Germinal center (tissue), 1 donor: ENCODE results near the gene TMEM132D.

ENCODE experiments used
- DNase-seq: peaks from one replicate; pipeline ENCODE4 v3.0.0; 2012; ENCODE audit warnings: mixed read lengths, low spot score

Gene TMEM132D

DNA sequence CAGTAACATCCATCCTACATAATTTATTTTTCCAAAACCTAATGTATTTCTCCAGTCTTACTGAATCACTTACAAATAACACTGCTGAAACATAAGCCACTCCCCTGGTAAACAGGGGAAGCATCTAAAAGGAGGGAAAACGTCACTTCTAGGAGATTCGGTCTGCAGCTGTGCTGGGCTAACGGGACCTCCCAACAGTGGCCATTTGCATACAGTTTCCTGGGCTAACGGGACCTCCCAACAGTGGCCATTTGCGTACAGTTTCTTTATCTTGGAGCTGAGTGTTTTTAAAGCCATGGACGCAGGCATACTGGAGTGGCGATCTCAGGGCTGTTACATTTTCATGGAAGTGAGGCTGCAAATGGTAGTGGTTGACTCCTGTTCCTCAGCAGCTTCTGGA is 242.9 kb downstream of the TMEM132D start:
- no peak for DNase-seq

DNA sequence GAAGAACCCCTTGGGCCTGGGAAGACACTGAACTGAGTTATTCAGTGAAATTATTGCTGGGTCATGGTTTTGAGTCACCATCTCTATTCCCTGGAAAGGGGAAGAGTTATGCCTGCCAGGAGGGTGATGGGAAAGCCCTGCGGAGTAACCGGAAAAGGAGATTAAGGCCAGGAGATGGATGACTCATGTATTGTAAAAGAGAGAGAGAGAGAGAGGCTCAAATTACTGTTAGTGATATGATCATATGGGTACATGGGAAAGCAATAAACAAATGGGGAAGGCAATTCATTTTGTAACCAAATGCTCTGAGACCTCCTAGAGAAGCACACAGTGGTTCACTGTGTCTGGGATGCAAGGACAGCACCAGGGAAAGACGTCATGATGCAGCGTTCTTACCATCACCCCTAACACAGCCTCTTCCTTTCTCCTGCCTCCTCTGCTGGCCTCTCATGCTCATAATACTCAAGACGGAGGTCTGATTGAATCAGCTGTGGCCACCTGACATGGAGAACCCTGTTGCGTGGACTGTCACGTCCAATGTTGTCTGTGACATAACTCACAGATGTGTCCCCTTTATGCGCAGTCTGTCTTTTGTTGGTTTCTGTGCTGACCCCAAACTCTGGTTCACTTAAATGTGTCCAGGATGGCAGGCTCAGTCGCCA is 243.7 kb downstream of the TMEM132D start:
- no peak for DNase-seq

GRCh38 chr12:129657179-129657578 is 246.6 kb downstream of the TMEM132D start:
- DNase-seq: no peak

GRCh38 chr12:129651951-129652350 is 251.9 kb downstream of the TMEM132D start:
- DNase-seq: no peak

DNA sequence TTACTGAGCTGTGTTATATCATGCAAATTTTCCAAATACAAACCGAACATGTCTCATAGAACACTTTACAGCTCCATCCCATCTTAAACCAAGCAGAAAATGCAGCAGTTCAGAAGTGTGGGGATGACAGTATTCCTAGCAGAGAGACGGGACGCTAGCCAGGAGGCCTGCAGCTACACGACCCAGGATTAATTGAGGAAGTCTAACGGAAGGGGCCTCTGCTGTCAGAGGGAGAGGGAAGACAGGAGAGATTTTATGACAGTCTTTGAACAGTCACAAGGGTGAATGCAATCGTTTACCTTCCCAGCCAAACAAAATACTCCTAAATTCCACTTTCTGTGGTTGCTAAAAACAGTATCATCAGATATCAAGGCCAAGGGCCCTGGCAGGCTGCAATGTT is 261.9 kb downstream of the TMEM132D start:
- DNase-seq: no peak

GRCh38 chr12:129635021-129635685 is 268.7 kb downstream of the TMEM132D start:
- no peak for DNase-seq

GRCh38 chr12:129631316-129631715 is 272.5 kb downstream of the TMEM132D start:
- DNase-seq: no peak

- no peak for DNase-seq
Measured at GRCh38 chr12:129629901-129630300, 273.9 kb downstream of the TMEM132D start.

DNA sequence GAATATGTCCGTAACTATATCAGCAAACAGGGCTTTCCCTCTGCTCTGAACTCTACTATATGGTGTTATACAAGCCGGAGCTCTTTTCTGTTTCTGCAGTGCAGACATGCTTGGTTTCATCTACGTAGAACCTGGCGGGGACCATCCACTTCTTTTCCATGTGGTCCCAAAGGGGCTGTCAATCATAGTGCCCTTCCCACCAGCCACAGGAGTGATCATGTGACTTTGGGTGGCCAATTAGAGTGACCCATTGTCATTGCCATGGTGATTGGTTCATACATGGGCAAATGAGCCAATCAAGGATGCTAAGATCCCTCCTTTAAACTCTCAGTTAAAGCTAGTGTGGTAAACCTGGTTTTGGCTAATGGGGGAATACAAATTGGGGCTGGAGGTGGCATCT is 281.3 kb downstream of the TMEM132D start:
- no peak for DNase-seq

- no peak for DNase-seq
Measured at GRCh38 chr12:129619271-129619670, 284.6 kb downstream of the TMEM132D start.

- no peak for DNase-seq
Measured at GRCh38 chr12:129617849-129618248, 286.0 kb downstream of the TMEM132D start.

DNA sequence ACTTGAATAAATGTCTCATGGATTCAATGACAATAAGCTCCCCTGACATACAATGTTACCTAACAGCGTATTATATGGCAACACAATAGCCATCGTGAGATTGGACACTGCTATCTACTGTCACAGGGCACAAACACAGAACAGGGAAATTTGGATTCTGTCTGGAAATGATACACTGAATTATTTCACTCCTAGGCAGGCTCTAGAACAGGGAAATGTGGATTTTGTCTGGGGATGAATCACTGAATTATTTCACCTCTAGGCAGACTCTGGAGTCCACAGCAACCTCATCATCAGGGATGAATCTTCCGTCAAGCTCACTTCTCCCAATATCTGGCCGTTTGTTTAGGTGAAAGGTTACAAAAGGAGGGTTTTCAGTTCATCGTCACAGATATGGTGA is 288.8 kb downstream of the TMEM132D start:
- DNase-seq: no peak

- DNase-seq: no peak
Measured at GRCh38 chr12:129614221-129614885, 289.5 kb downstream of the TMEM132D start.

DNA sequence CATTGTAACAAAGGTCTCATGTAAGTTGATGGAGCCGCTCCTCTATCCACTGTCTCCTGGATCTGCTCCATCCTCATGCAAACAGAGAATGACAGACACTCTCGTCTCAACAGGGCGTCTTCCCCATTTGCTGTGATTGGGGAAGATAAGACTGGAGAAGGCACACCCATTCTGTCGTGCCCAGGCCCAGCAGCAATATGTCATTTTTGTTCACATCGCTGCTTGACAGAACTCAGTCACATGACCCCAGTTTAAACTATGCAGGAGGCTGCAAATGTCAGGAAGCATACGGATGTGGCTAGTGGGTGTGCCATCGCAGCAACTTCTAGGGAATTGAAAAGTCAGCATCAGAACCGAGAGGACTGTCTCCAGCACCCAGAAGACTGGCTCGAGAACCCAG is 290.5 kb downstream of the TMEM132D start:
- no peak for DNase-seq

DNA sequence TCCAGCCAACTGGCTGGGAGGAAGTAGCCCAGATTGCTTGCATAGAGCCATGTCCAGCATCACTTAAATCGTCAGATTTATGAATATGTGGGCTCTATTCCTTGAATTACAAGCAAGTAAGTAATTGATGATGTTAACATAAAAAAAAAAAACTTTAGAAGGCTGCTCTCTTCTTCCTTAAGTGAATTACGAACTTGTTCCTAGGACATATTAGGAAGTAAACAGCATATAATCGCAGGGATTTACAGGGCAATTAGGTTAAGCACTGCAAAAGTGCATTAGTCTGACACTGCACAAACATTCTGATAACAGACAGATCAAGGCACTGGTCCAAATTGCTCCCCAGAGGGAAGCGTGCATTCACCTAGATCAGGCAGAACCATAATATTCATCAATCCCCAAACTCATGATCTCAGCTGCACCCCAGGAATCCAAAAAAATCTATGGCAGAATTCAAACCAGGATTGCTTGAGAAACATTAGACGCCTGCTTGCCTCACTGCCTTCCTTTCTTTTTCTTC is 293.2 kb downstream of the TMEM132D start:
- DNase-seq: no peak

- no peak for DNase-seq
Measured at GRCh38 chr12:129607756-129608155, 296.1 kb downstream of the TMEM132D start.

DNA sequence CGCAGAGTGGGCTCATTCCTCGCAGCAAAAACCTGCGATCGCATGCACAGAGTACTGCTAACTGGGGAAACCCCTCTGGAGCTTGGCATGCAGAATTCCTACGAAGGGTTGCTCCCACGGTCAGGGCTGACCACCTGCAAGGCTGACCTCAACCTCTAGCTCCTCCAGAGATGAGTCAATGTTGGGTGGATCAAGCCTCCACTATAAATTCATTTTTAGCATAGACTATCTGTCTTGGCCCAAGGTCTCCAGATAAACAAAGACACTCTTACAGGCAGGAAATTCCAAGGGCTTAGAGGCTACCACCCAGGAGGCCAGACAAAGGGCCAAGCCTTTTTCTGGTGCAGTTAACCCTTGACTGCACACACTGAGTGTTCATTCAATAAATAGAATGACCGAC is 296.5 kb downstream of the TMEM132D start:
- no peak for DNase-seq

DNA sequence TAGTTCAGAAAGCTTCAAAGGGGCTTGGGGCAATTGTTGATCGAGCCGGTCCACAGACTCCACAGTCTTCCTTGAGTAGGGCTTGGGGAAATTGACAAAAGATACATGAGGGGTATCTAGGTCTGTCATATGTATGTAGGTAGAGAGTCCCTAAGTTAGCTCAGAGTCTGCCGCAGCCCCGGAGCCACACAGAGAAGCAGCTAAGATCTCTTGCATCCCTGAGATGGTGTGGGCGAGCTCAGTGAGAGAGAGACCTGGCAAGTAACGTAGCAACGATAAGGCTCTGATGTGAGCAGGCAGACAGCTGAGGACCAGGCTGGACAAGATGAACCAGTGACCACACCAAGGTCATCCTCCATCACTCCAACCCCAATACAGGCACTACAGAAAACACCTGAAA is 297.6 kb downstream of the TMEM132D start:
- DNase-seq: no peak

- no peak for DNase-seq
Measured at GRCh38 chr12:129605666-129606065, 298.2 kb downstream of the TMEM132D start.

- DNase-seq: no peak
Measured at GRCh38 chr12:129604506-129604905, 299.3 kb downstream of the TMEM132D start.

DNA sequence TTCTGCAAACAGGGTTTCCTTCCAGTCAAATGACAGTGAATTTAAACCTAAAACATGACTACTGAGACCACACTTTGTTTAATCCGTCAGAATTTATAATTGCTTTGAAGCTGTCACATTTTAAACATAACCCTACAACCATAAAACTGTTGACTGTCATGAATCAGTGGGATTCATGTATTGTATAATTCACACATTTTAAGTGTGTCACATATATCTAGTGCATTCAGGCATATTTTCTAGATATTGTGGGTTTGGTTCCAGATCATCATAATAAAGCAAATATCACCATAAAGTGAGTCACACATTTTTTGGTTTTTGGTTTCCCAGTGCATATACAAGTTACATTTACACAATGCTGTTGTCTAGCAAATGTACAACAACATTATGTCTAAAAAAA is 304.4 kb downstream of the TMEM132D start:
- DNase-seq: no peak

GRCh38 chr12:129594098-129594497 is 309.7 kb downstream of the TMEM132D start:
- no peak for DNase-seq

DNA sequence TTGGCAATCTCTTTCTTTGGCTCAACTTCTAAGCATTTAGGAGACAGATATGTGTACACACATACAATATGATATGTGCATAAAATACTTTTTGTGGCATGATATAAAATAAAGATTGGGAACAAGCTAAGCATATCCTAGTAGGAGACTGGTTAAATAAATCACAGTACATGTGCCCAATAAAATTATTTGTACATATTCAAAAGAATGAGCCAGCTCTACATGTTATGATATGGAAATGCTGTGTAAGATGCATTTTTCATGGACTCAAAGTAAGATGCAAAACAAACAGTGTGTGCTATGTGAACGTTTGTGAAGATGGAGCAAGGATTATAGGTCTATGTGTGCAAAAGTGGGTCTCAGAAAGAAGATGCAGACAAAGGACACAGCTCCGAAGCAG is 311.4 kb downstream of the TMEM132D start:
- no peak for DNase-seq
